Upper lobe of left lung (tissue), 6 donors: ENCODE measurements around the gene CYBC1. TPM values are rescaled to one million over a fixed set of nuclear protein-coding genes. Genes with fewer than 3 reads are reported as not detected.

Source experiments
- ATAC-seq, 2 donors: fragments of 200-7000 bp; cut with Tn5 transposase; one replicate each; pipeline ENCODE4 v1.9.1; 2022; ENCODE audit warnings: mild to moderate bottlenecking in 2 of 2, moderate library complexity in 2 of 2; ENCODE audit not compliant: low FRiP score in 2 of 2
- DNase-seq, 2 donors: peaks; one replicate each; pipeline ENCODE4 v3.0.0-alpha.2; 2019 to 2020
- H3K27ac ChIP-seq, 4 donors: fragments of 200-600 bp; sonication (generic); one replicate each; pipeline ENCODE4 v1.5.1; 2016 to 2019
- H3K27me3 ChIP-seq, 4 donors: fragments of 200-600 bp; sonication (generic); one replicate each; pipeline ENCODE4 v1.5.1; 2017 to 2019
- H3K36me3 ChIP-seq, 4 donors: fragments of 200-600 bp; sonication (generic); one replicate each; pipeline ENCODE4 v1.5.1; 2016 to 2019
- H3K4me1 ChIP-seq, 4 donors: fragments of 200-600 bp; sonication (generic); one replicate each; pipeline ENCODE4 v1.5.1; 2018 to 2019
- H3K4me3 ChIP-seq, 4 donors: fragments of 200-600 bp; sonication (generic); one replicate each; pipeline ENCODE4 v1.5.1; 2017 to 2019; ENCODE audit warnings: mild to moderate bottlenecking in 2 of 4, moderate library complexity in 1 of 4
- H3K9me3 ChIP-seq, 4 donors: fragments of 200-600 bp; sonication (generic); one replicate each; pipeline ENCODE4 v1.5.1; 2018 to 2019
- EP300 ChIP-seq, 4 donors: sonication (generic); formaldehyde crosslinking; IDR thresholded peaks; one replicate each; pipeline ENCODE4 v1.5.1; 2017; ENCODE audit warnings: antibody characterized with exemption in 4 of 4, control low read depth in 2 of 4
- POLR2A ChIP-seq, 4 donors: fragments of 450-650 bp; IDR thresholded peaks; one replicate each; pipeline ENCODE4 v1.5.1; 2016 to 2017; ENCODE audit warnings: antibody characterized with exemption in 4 of 4, mild to moderate bottlenecking in 2 of 4
- POLR2AphosphoS5 ChIP-seq, 2 donors: sonication (generic); formaldehyde crosslinking; IDR thresholded peaks; one replicate each; pipeline ENCODE4 v1.5.1; 2017; ENCODE audit warnings: antibody characterized with exemption in 2 of 2
- WGBS, 2 donors: methylation state at CpG; one replicate each; pipeline ENCODE4 v1.1.5; 2017 to 2018; 5-methylcytosine and 5-hydroxymethylcytosine counted together
- total RNA-seq, 6 donors: library from RNA; depleted of rRNA in 4 of 6; stranded (reverse); fragments of >200 nt in 4 of 6; gene quantifications; one replicate each; pipeline versions ENCODE4 v1.1.0 to v1.2.1, GENCODE V29; 2016 to 2021
- TF ChIP-seq, protein P1 (sequence below), 6 experiments: fragments of 450-650 bp in 4 of 6; fragments of 200-600 bp in 2 of 6; sonication (generic) in 2 of 6; IDR thresholded peaks; one replicate each; pipeline ENCODE4 v1.5.1; 2016 to 2019; ENCODE audit warnings: antibody characterized with exemption in 6 of 6
- donor health status: DM: no; HTN: no; CAD: no; lungs with moderate emphysema.
- donor health status: DM: no; HTN: yes; CAD: no; lungs with severe emphysema.

Gene CYBC1
- total RNA-seq, 6 donors from 2014 or later = 74.9 to 193 (median 108) TPM

DNA sequence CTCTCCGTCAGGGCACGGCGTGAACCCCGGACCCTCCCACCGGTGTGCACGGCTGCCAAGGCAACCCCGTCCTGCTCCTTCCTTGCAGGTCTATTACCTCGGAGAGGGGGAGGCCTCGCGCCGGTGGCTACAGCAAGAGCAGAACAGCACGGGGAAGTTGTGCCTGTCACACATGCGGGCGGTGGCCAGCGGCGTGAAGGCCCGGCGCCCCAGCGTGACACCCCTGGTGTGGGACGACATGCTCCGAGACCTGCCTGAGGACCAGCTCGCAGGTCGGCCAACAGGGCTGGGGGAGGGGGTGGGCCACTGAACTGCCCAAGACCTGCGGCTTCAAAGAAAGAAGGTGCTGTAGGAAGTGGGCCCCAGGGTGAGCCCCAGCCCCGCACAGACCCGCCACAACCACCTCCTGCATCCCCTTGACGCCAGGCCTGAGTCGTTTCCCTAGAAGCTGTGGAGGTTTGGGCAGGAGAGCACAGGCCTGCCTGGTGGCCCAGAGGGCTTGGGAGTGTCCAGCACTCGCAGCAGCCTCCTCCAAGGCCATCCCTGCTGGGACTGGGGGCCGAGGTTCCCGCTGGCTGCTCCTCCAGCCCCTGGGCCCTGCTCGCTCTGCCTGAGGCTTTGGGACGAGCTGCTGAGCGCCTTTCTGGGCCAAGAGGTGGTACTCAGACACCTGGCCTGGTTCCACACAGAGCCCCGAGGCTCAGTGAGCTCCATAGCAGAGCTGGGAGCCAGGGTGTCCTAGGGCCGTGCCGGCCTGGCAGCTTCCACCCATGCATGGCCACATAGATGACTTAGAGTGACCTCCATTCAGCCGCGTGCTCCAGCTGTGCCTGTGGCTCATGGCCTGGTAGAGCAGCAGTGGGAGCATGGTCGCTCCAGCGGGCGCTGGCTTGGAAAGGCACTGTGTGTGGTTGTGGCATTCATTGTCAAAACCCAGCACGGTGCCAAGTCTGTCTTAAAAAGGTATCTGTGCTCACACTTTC is 14.7 kb downstream of the CYBC1 start:
- Histone ChIP-seq H3K9me3 (no peaks in the 10 kb centered on the region), H3K4me1 (peaks cover 0 to 10% (median 8%) of the 10 kb centered on the region in 4 donors), H3K36me3 (peaks cover 0 to 51% (median 32%) of the 10 kb centered on the region in 4 donors), H3K27ac (no peak overlapping the region), H3K4me3 (no peak overlapping the region), H3K27me3 (no peaks in the 10 kb centered on the region)
- no peak for TF ChIP-seq EP300 (IDR thresholded peaks at IDR 0.05)
- no peak for TF ChIP-seq POLR2A (IDR thresholded peaks at IDR 0.05)
- TF ChIP-seq, protein P1, sequence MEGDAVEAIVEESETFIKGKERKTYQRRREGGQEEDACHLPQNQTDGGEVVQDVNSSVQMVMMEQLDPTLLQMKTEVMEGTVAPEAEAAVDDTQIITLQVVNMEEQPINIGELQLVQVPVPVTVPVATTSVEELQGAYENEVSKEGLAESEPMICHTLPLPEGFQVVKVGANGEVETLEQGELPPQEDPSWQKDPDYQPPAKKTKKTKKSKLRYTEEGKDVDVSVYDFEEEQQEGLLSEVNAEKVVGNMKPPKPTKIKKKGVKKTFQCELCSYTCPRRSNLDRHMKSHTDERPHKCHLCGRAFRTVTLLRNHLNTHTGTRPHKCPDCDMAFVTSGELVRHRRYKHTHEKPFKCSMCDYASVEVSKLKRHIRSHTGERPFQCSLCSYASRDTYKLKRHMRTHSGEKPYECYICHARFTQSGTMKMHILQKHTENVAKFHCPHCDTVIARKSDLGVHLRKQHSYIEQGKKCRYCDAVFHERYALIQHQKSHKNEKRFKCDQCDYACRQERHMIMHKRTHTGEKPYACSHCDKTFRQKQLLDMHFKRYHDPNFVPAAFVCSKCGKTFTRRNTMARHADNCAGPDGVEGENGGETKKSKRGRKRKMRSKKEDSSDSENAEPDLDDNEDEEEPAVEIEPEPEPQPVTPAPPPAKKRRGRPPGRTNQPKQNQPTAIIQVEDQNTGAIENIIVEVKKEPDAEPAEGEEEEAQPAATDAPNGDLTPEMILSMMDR (IDR thresholded peaks at IDR 0.05) = no peak
- TF ChIP-seq POLR2AphosphoS5 (IDR thresholded peaks at IDR 0.05) = no peak
- DNase-seq = peak in 1 of 2 donors; percentile 82
- 88 to 91% methylated on average over 21 to 42 of the region's 43 CpGs for WGBS, 2 donors
- no peak for ATAC-seq

DNA sequence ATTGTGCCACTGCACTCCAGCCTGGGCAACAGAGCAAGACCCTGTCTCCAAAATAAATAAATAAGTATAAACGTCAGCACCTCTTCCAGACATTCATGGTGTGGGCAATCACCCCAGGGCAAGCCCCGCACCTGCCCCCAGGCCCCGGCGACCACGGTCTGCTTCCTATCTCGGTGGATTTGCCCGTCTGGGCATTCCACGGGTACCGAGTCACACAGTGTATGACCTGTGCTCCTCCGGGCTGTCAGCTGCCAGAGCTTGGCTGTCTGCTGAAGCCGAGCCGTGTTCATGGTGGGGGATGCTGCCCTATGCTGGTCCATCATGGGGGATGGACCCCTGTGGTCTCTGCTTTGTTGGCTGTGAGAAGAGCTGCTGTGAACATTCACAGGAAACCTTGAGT is 15.4 kb downstream of the CYBC1 start:
- WGBS, 2 donors = 90 to 94% methylated on average over 8 to 12 of the region's 12 CpGs
- no peaks in the 10 kb centered on the region for H3K9me3 ChIP-seq
- ATAC-seq (no peak), DNase-seq (peak in 1 of 2 donors; percentile 67)
- H3K27me3 ChIP-seq = no peaks in the 10 kb centered on the region
- H3K36me3 ChIP-seq = peaks cover 0 to 52% (median 32%) of the 10 kb centered on the region in 4 donors
- TF ChIP-seq POLR2A (IDR thresholded peaks at IDR 0.05) (no peak), EP300 (IDR thresholded peaks at IDR 0.05) (no peak), POLR2AphosphoS5 (IDR thresholded peaks at IDR 0.05) (no peak)
- TF ChIP-seq, protein P1 (IDR thresholded peaks at IDR 0.05) = no peak
- H3K4me3 ChIP-seq = no peak overlapping the region
- H3K27ac ChIP-seq = no peak overlapping the region
- peaks cover 0 to 5% (median 4%) of the 10 kb centered on the region in 4 donors for H3K4me1 ChIP-seq

DNA sequence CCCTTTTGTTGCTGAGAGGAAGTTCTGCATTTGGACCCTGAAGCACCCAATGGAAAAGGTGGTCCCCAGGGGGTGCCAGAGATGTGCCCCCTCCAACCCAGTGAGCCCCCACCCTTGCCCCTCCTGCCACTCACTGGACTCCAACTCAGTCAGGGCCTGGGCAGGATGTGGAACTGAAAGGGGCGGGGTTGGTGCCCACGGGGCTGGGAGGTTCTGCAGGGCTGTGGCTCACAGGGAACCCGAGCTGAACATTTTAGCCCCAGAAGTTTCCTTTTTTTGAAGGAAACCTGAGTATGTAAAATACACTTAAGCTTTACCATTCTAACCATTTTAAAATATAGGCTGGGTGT is 16.4 kb downstream of the CYBC1 start:
- Histone ChIP-seq H3K4me1 (no peaks in the 10 kb centered on the region), H3K4me3 (no peak overlapping the region), H3K36me3 (peaks cover 0 to 47% (median 28%) of the 10 kb centered on the region in 4 donors), H3K27ac (no peak overlapping the region), H3K9me3 (no peaks in the 10 kb centered on the region), H3K27me3 (no peaks in the 10 kb centered on the region)
- ATAC-seq (no peak), DNase-seq (no peak)
- TF ChIP-seq POLR2AphosphoS5 (IDR thresholded peaks at IDR 0.05) (no peak), EP300 (IDR thresholded peaks at IDR 0.05) (no peak), POLR2A (IDR thresholded peaks at IDR 0.05) (no peak)
- TF ChIP-seq, protein P1 (IDR thresholded peaks at IDR 0.05) = no peak
- 20 to 56% methylated on average over 3 of the region's 3 CpGs for WGBS, 2 donors

DNA sequence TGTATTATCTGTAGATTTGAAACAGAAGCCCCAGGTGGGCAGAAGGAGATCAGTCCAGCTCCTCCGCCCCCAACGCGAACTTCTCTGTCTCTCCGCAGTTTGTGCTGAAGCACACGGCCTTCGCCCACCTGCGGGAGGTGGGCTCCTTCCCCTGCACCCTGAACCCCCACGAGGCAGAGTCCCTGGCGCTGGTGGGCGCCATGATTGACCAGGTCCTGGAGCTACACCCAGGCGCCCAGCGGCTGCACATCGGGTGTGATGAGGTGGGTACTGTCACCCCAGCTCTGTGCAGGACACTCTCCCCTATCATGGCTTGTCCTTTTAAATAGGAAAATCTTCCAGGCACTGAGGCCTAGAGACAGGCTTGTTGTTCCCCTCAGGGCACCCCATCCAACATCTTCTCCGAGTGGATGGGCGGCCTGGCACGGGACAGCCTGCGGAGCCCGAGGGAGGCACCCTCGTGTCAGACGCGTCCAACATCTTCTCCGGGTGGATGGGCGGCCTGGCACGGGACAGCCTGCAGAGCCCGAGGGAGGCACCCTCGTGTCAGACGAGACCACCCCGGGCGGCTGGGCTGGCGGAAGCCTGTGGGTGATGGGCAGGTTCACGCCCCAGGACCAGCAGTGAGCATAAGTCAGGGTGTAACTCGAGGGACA is 16.9 kb downstream of the CYBC1 start:
- peaks cover 0 to 50% (median 27%) of the 10 kb centered on the region in 4 donors for H3K36me3 ChIP-seq
- 92 to 93% methylated on average over 12 to 18 of the region's 32 CpGs for whole genome bisulfite sequencing, 2 donors
- DNase-seq = peak in 1 of 2 donors; percentile 76

More for the DNA sequence above, 16.9 kb downstream of the CYBC1 start:
- Histone ChIP-seq H3K27me3 (no peaks in the 10 kb centered on the region), H3K4me3 (no peak overlapping the region), H3K27ac (no peak overlapping the region), H3K9me3 (no peaks in the 10 kb centered on the region), H3K4me1 (no peaks in the 10 kb centered on the region)
- no peak for TF ChIP-seq POLR2AphosphoS5 (IDR thresholded peaks at IDR 0.05)
- no peak for TF ChIP-seq POLR2A (IDR thresholded peaks at IDR 0.05)
- TF ChIP-seq, protein P1 (IDR thresholded peaks at IDR 0.05) = no peak
- no peak for TF ChIP-seq EP300 (IDR thresholded peaks at IDR 0.05)
- ATAC-seq = no peak
